ENCODE data around the gene THRAP3. TPM values are rescaled to one million over a fixed set of nuclear protein-coding genes. Genes with fewer than 3 reads are reported as not detected.

Gene THRAP3
- total and polyA plus RNA-seq, 2 of the 8 experiments (the other 6 are each of a cell fraction or from before 2014, with no cell fraction given), result 40.2 to 183 TPM

- TF ChIP-seq ATF2 (IDR thresholded peaks at IDR 0.05; ENCODE audit: low read length) (no peak), TBP (IDR thresholded peaks at IDR 0.05; ENCODE audit: low read depth, low read length) (no peak), CTBP2 (IDR thresholded peaks at IDR 0.05; ENCODE audit: borderline replicate concordance, insufficient read depth, insufficient read length, low read length) (no peak), TEAD4 (IDR thresholded peaks at IDR 0.05; ENCODE audit: low read depth, low read length) (no peak), GABPA (IDR thresholded peaks at IDR 0.05; ENCODE audit: borderline replicate concordance, insufficient read depth, low read length) (no peak), TCF12 (IDR thresholded peaks at IDR 0.05; ENCODE audit: low read depth, low read length) (no peak), RAD21 (IDR thresholded peaks at IDR 0.05 in 1 of 2, conservative IDR thresholded peaks at IDR 0.05 in 1 of 2; ENCODE audit: low read depth in 2 of 2, low read length in 2 of 2) (no peak)
These were observed 12.4 kb upstream of the THRAP3 start (continued) for GRCh38 chr1:36211841-36212240.

Data from H1 (cell line).